Uterus (tissue), 4 donors: ENCODE data around the gene CFAP77. TPM values are rescaled to one million over a fixed set of nuclear protein-coding genes. Genes with fewer than 3 reads are reported as not detected.

Experiments
- DNase-seq, 2 donors: peaks; one replicate each; pipeline ENCODE4 v3.0.0-alpha.2; 2019 to 2020
- H3K27ac ChIP-seq, 2 donors: fragments of 200-600 bp; sonication (generic); 1 replicate in 1 of 2; 2 replicates in 1 of 2; pipeline ENCODE4 v1.5.1; 2016 to 2018
- H3K27me3 ChIP-seq, 2 donors: fragments of 200-600 bp; sonication (generic); one replicate each; pipeline ENCODE4 v1.5.1; 2018 to 2019; ENCODE audit warnings: control low read depth in 1 of 2
- H3K36me3 ChIP-seq, 2 donors: fragments of 200-600 bp; sonication (generic); one replicate each; pipeline ENCODE4 v1.5.1; 2019; ENCODE audit warnings: control low read depth in 1 of 2
- H3K4me1 ChIP-seq, 2 donors: fragments of 200-600 bp; sonication (generic); one replicate each; pipeline ENCODE4 v1.5.1; 2018 to 2019; ENCODE audit warnings: control low read depth in 1 of 2
- H3K4me3 ChIP-seq, 2 donors: fragments of 200-600 bp; sonication (generic); 1 replicate in 1 of 2; 2 replicates in 1 of 2; pipeline ENCODE4 v1.5.1; 2018 to 2019; ENCODE audit warnings: mild to moderate bottlenecking in 1 of 2
- H3K9me3 ChIP-seq, 2 donors: fragments of 200-600 bp; sonication (generic); one replicate each; pipeline ENCODE4 v1.5.1; 2019; ENCODE audit warnings: control low read depth in 1 of 2
- CTCF ChIP-seq, 4 experiments: fragments of 200-600 bp in 2 of 4; fragments of 450-650 bp in 2 of 4; sonication (generic) in 2 of 4; IDR thresholded peaks; one replicate each; pipeline ENCODE4 v1.5.1; 2016 to 2019; ENCODE audit warnings: antibody characterized with exemption in 4 of 4, mild to moderate bottlenecking in 2 of 4, moderate library complexity in 1 of 4
- POLR2A ChIP-seq, 2 donors: fragments of 450-650 bp; IDR thresholded peaks; one replicate each; pipeline ENCODE4 v1.6.1; 2016; ENCODE audit warnings: antibody characterized with exemption in 2 of 2, mild to moderate bottlenecking in 1 of 2, moderate library complexity in 1 of 2
- intact Hi-C: fragments of 100-400 bp; cut with DNase I; formaldehyde crosslinking; loops from one replicate; pipeline ENCODE4 v1.15.1; 2023; ENCODE audit warnings: low total_unique reads
- small RNA-seq: library from RNA; depleted of rRNA; stranded (forward); fragments of <200 nt; gene quantifications from one replicate; pipeline ENCODE3, GENCODE V24; 2016
- total RNA-seq, 4 donors: library from RNA; depleted of rRNA in 3 of 4; stranded (reverse); fragments of >200 nt in 3 of 4; gene quantifications; one replicate each; pipeline versions ENCODE4 v1.1.0 to v1.2.4, GENCODE V29; 2014 to 2023
- donor health status: DM: yes; HTN: yes; CAD: no.

CFAP77 gene
- total RNA-seq, 4 donors from 2014 or later, result 1.4 TPM; not detected in 3

GRCh38 chr9:132616725-132617124, 206.7 kb downstream of the CFAP77 start:
- H3K9me3 ChIP-seq, result no peaks in the 10 kb centered on the region
- no peak overlapping the region for H3K27ac ChIP-seq
- H3K36me3 ChIP-seq, result no peaks in the 10 kb centered on the region
- H3K27me3 ChIP-seq, result no peaks in the 10 kb centered on the region
- TF ChIP-seq CTCF (IDR thresholded peaks at IDR 0.05) (no peak), POLR2A (IDR thresholded peaks at IDR 0.05) (no peak)
- no peaks in the 10 kb centered on the region for H3K4me1 ChIP-seq
- intact Hi-C loops, result no loop called here
- H3K4me3 ChIP-seq, result no peak overlapping the region
- DNase-seq, result no peak

GRCh38 chr9:132622159-132622558, 212.1 kb downstream of the CFAP77 start:
- intact Hi-C loops, result no loop called here
- H3K36me3 ChIP-seq, result no peaks in the 10 kb centered on the region
- TF ChIP-seq POLR2A (IDR thresholded peaks at IDR 0.05) (no peak), CTCF (IDR thresholded peaks at IDR 0.05) (no peak)

More at GRCh38 chr9:132622159-132622558, 212.1 kb downstream of the CFAP77 start:
- Histone ChIP-seq H3K27me3 (no peaks in the 10 kb centered on the region), H3K4me1 (no peaks in the 10 kb centered on the region), H3K27ac (no peak overlapping the region), H3K4me3 (no peak overlapping the region), H3K9me3 (no peaks in the 10 kb centered on the region)
- no peak for DNase-seq

Small RNAs within 50 kb of the gene (small RNA-seq; reads per million reads assigned to genes)
- gene RNU5D-2P, result not detected

Other genes with a start within 250 kb of the CFAP77 start
- gene NTNG2, start 248.2 kb upstream of the CFAP77 start, total RNA-seq, result 1 to 10 TPM in 2 of 4 donors, not detected in 2; 1.4 to 4.4 TPM
- gene SETX, start 55.2 kb upstream of the CFAP77 start, total RNA-seq, result 100 to 1,000 TPM in 1 of 4 donors, 10 to 100 TPM in 3; 36.5 to 117 (median 60.4) TPM
- 10 to 100 TPM in 2 of 4 donors, 1 to 10 TPM in 2; 5.6 to 16.5 (median 10.3) TPM for gene TTF1, start 3.4 kb upstream of the CFAP77 start, total RNA-seq
- gene BARHL1, start 172.4 kb downstream of the CFAP77 start, total RNA-seq, result not detected